Stomach (tissue), 4 donors: ENCODE measurements around the gene MAGEE2.

Experiments used
- POLR2A ChIP-seq, 4 donors: fragments of 450-650 bp; IDR thresholded peaks; one replicate each; pipeline ENCODE4 v1.6.1; 2016; ENCODE audit warnings: antibody characterized with exemption in 4 of 4, control low read depth in 2 of 4, mild to moderate bottlenecking in 1 of 4, moderate library complexity in 1 of 4
- POLR2AphosphoS5 ChIP-seq, 3 donors: sonication (generic); formaldehyde crosslinking; IDR thresholded peaks; one replicate each; pipeline ENCODE4 v1.6.1; 2016; ENCODE audit warnings: antibody characterized with exemption in 3 of 3
- TF ChIP-seq, protein P1 (sequence below), 7 experiments: fragments of 450-650 bp in 4 of 7; fragments of 200-600 bp in 3 of 7; sonication (generic) in 3 of 7; IDR thresholded peaks; one replicate each; pipeline ENCODE4 v1.5.1; 2016 to 2019; ENCODE audit warnings: antibody characterized with exemption in 7 of 7, control low read depth in 2 of 7, mild to moderate bottlenecking in 1 of 7

DNA sequence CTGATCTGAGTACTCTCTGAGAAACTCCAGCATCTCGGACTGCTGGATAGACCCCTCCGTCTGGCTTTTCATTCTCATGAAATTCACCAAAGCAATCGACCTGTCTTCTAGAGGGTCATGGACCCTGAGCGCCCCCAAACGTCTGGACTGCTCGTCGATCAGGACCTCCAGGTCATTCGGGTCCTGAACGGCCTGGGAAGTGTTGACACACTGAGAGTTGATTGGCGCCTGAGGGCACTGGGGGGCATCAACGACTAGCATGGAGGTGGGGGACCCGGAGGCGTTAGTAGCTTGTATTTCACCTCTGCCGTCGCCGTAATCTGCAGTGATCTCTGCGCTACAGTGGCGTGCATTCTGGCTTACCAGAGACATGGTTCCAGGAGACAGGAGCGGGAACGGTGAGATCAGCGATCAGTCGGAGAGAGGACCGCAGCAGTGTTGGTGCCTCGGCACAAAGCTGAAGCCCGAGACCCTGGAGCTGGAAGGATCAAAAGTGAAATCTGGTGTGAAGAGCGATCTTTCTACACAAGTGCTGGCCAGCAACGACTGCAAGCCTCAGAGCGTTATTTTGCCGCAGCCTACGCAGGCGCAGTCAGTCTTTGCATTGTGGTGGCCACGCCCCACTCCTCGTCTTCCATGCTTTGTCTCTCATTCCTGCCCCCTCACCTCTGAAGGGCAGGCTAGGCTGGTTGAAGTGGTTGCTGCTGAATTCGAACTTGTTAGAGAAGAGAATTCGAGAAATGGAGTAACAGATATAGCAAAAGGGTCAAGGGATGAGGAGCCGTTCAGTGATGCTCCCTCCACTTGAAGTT, at the start of gene MAGEE2:
- TF ChIP-seq, protein P1, sequence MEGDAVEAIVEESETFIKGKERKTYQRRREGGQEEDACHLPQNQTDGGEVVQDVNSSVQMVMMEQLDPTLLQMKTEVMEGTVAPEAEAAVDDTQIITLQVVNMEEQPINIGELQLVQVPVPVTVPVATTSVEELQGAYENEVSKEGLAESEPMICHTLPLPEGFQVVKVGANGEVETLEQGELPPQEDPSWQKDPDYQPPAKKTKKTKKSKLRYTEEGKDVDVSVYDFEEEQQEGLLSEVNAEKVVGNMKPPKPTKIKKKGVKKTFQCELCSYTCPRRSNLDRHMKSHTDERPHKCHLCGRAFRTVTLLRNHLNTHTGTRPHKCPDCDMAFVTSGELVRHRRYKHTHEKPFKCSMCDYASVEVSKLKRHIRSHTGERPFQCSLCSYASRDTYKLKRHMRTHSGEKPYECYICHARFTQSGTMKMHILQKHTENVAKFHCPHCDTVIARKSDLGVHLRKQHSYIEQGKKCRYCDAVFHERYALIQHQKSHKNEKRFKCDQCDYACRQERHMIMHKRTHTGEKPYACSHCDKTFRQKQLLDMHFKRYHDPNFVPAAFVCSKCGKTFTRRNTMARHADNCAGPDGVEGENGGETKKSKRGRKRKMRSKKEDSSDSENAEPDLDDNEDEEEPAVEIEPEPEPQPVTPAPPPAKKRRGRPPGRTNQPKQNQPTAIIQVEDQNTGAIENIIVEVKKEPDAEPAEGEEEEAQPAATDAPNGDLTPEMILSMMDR (IDR thresholded peaks at IDR 0.05), result no peak
- no peak for TF ChIP-seq POLR2A (IDR thresholded peaks at IDR 0.05)
- no peak for TF ChIP-seq POLR2AphosphoS5 (IDR thresholded peaks at IDR 0.05)
